Activated naive CD8-positive, alpha-beta T cell treated with anti-CD3 and anti-CD28 coated beads, Interleukin-2, amount 50 U/mL, for 16 hours (primary cell): ENCODE measurements around the gene CIZ1.

Experiments used
- DNase-seq: peaks from one replicate; pipeline ENCODE4 v3.0.0-alpha.2; 2020; ENCODE audit warnings: low read depth, low spot score

CIZ1 gene

DNA sequence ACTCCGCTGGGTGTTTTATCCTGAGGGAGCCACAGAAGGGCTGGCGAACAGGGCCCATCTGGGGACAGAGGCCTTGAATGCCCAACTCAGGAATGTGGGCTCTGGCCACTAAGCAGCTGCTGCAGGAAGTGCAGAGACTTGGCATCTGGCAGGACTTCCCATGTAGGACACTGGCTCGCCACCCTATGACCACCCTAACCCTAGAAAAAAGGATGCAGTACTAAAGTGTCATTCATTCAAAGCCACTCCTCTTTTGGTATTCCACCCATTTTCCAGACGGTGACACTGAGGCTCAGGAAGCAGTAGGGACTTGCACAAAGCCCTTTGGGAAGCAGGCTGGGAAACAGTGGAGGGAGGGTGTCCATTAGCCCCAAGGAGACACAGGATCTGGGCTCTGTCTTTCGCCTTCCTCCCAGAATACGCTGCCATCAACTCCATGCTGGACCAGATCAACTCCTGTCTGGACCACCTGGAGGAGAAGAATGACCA is 28.3 kb downstream of the CIZ1 start:
- DNase-seq = no peak

DNA sequence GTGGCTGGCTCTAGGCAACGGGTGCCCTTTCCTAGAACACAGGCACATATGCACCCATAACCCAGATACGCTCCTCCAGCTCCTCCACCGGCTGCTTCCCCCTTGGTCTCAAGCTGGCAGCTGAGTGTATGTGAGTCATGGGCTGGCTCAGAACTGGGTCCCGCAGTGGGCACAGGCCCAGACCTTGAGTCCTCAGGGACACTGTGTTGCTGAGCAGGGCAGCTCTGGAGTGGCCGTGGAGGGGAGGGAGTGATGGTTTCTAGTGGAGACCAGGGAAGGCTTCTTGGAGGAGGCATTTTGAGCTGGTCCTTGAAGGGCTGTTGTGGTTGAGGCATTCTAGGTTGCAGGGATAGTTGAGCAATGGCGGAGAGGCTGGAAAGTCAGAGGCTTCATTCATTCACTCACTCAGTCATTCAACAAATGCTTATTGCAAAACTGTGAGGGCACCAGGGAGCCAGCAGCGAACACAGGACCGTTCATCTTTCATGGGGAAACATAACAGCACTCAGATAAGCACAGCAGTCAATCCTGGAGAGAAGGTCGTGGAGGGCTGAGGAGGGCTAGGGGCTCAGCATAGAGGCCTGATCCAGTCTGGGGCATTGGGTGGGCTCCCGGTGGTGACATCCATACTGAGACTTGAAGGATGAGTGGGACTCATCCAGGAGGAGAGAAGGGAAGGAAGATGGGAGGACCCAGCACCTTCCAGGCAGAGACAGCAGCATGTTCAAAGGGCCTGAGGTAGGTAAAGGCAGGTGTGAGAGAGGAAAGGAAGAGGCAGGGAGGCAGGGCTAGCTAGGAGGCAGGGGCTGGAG is 29.0 kb downstream of the CIZ1 start:
- DNase-seq = no peak

GRCh38 chr9:128161215-128161902 is 30.0 kb downstream of the CIZ1 start:
- DNase-seq = no peak

DNA sequence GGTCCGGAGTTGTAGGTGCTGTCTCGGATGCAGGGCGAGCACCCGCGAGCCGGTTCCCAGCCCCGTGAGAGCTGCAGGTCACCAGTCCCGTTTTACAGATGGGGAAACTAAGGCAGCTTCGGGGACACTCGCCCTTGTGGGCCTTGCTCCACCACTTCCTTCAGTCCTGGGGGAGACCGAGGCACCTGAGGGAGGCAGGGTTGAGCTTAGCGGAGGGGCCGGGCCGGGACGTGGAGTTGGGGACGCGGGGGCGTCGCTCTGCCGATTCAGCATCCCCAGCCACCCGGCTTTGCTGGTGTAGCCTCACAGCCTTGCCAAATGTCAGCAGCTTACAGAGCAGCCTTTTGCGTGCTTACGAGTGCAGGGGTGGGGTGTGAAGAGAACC is 30.8 kb downstream of the CIZ1 start:
- peak; percentile 15 for DNase-seq

DNA sequence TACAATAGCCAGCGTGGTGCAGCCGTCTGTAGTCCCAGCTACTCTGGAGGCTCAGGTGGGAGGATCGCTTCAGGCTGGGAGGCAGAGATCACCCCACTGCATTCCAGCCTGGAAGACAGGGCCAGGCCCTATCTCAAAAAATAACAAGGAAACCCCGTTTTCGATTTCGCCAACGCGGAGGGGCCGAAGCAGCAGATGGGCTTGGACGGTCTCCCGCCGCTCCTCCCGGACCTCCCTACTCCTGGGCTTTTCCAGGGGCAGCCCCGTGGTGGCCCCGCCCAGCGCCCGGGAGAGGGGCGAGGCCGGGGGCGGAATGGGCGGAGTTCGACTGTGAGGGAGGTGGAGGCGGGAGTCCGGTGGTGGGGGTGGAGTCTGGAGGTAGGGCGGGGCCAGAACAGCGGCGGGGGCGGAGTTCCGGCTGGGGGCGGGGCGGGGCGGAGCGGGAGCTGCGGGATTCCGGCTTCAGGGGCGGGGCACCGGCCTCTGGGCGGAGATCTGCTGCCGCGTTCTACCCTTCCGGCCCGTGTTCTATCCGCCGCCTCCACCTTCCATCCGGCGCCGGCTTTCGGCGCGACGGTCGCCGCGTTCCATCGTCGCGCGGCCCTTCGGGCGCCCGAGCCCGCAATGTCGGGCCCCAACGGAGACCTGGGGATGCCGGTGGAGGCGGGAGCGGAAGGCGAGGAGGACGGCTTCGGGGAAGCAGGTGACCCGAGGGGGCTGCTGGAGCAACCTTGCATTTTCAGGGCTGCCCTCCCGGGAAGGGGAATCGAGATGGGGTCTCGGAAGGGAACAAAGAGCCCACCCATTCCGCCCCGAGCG is 31.4 kb downstream of the CIZ1 start, which contains the start of gene BBLN:
Gene BBLN (plus strand): TSS at position 482 of the 819 bp plus-strand sequence. CDS start 143 bp downstream, at position 625.
- DNase-seq = peak; percentile 87

GRCh38 chr9:128159522-128159783 is 31.9 kb downstream of the CIZ1 start:
- DNase-seq = no peak

DNA sequence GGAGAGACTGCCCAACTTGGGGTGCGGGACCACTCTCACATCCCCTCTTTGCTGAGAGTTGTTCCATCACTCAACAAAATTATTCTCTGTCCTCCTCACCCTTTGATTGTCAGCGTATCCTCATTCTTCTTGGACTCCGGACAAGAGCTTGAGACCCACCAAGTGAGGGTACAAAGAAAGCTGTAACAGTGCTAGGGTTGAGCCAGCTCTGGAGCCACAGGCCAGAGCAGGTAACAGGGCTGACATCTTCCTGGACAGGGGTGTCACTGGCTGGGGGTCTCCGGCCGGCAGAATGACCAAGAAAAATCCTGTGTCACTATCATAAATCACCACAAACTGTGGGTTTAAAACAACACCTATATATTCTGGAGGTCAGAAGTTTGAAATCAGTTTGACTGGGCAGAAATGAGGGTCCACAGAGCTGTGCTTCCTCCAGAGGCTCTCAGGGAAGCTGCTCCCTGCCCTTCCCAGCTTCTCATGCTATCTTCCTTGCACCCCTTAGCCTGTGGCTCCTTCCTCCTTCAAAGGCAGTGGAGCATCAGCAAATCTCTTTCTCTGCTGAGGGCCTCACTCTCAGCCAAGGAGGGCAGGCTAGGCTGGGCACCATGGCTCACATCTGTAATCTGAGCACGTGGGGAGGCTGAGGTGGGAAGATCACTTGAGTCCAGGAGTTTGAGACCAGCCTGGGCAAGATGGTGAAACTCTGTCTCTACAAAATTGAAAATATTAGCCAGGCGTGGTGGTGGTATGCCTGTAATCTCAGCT is 35.5 kb downstream of the CIZ1 start:
- DNase-seq = no peak

DNA sequence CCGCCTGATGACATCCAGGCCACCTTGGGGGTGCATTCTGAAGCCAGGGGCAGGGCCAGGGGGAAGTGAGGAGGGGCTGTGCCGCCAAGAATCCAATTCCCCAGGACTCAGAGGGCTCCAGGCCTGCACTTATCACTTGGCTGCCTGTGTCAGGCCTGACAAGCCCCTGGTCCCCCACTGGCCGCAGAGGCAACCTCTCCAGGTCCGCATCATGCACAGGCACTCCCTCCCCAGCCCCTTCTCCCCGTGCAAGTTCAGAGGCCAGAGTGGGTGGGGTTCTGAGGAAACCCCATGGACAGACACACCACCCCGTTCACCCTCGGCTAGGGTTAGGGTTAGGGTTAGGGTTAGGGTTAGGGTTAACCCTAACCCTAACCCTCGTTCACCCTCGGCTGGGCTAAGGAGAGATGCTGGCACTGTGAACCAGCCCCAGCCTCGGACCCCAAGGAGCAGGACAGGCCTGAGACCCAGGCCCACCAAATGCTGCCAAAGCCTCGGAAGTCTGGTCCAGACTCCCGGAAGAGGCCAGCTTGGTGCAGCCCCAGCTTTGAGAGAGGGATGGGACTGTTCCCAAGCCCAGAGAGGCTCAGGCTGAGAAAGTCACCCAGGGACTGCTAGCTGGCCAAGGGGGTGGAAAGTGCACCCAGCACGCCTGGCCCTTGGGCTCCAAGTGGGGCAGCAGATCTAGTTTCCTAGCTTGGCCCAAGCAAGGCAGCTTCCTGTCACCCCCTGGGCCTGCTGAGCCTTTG is 37.3 kb downstream of the CIZ1 start:
- no peak for DNase-seq

DNA sequence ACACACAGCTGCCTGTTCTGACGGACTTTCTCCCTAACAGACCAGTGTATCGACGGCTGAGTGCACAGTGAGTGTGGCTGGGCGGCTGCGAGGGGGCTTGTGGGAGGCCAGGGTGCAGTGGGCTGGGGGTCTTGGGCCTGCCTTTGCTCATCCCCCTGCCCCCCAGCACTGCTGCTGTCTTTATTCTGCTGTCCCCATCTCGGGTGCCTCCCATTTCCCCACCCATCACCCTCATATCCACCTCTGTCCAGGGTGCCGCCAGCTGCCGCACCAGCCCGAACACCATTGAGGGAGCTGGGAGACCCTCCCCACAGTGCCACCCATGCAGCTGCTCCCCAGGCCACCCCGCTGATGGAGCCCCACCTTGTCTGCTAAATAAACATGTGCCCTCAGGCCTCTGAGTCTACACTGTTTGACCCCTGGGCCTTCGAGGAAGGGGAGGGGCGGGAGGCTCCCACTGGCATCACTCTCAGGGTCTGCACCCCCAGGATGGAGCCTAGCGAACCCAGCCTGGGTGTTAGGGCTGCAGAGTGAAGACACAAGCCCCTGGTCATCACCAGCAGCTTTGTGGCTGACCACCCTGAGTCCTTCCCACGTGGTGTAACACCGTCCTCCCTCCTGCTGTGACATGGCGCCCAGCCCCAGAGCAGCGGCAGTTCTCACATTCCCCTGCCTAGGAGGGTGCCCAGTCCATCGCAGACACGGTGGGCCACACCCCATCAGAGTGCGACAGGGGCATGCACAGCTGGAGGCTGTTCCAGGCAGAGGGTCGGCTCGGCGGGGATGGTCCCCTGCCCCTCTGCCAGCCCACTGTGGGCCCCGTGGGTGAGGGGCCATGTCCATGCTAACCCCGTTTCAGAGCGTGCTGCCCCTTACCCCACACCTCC is 38.1 kb downstream of the CIZ1 start:
- DNase-seq = no peak

GRCh38 chr9:128152133-128153059 is 39.0 kb downstream of the CIZ1 start:
- no peak for DNase-seq

GRCh38 chr9:128151309-128152132 is 39.9 kb downstream of the CIZ1 start:
- DNase-seq = no peak

GRCh38 chr9:128150594-128151308 is 40.6 kb downstream of the CIZ1 start:
- no peak for DNase-seq

- no peak for DNase-seq
These were observed 41.3 kb downstream of the CIZ1 start for GRCh38 chr9:128149951-128150593.

GRCh38 chr9:128149001-128149701 is 42.2 kb downstream of the CIZ1 start, which contains the start of gene LCN2:
Gene LCN2 (plus strand): TSS chr9:128149453. CDS start chr9:128149526, 73 bp downstream.
- no peak for DNase-seq

GRCh38 chr9:128148509-128149000 is 42.8 kb downstream of the CIZ1 start:
- no peak for DNase-seq
